GM21576 (cell line): ENCODE data around the gene GRIP1.

ENCODE experiments used
- ATAC-seq: cut with Tn5 transposase; IDR thresholded peaks from one replicate; pipeline ENCODE4 v1.9.1; 2021; ENCODE audit warnings: mild to moderate bottlenecking, moderate library complexity; ENCODE audit not compliant: unreplicated experiment

The GRIP1 gene

DNA sequence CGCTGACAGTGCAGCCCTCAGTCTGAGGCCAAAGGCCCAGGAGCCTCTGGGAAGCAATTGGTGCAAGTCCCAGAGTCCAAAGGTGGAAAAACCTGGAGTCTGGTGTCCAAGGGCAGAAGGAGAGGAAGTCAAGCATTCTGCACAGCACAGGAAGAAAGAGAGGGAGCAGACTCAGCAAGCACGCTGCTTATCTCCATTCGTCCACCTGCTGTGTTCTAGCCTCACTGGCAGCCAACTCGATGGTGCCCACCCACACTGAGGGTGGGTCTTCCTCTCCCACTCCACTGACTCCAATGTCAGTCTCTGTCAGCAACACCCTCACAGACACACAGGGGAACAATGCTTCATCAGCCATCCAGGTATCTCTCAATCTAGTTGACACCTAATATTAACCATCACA is 337.8 kb downstream of the GRIP1 start:
- no peak for ATAC-seq

DNA sequence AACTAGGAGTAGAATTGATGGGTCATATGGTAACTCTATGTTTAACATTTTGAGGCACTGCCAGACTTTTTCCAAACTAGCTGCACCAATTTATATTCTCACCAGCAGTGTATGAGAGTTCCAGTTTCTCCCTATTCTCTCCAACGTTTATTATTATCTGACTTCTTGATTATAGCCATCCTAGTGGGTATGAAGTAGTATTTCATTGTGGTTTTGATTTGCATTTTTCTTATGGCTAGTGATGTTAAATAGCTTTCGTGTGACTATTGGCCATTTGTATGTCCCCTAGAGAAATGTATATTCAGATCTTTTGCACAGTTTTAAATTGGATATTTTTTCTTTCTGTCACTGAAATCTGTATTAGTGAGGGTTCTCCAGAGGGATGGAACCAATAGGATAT is 338.7 kb downstream of the GRIP1 start:
- no peak for ATAC-seq

DNA sequence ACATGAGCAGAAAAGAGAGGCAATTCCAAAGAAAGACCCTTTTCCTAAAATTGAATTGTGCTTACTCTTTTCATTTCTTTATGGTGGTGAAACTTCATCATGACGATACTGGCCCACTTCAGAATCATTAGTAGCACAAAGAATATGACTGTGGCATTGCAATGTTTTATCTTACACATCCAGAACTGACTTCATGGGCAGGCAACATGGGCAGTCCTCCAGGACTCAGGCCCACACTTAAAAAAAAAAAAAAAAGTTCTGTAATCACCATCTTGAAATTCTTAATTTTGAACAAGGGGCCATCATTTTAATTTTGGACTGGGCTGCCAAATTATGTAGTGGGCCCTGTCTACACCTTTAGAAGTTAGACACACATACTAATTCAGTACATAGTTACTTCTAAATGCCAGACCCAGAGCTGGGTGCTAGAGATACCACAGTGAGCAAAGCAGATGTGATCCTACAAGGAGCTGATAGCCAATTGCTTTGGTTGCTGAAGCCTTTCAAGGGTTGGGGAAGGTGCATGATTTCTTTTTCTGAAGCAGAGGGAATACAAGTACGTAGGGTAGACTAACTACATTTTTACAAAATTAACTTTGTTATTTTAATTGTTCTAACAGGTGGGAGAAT is 341.4 kb downstream of the GRIP1 start:
- no peak for ATAC-seq

DNA sequence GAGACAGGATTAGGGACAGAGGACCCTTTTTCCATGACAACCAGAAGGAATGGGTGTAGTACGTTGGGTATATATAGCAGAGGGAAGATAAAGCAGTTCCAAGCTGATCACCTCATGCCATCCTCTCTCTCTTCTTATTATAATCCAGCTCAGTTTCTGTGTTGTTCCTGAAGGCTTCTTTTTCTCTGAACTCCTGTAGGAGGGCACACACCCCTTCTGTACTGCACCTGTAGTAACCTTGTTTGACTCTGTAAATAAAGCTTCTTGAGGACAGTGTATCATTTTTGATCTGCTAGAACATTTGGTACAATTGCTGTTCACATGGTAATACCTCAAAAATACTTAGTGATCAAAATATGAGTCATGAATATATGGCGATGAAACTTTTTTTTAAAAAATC is 343.1 kb downstream of the GRIP1 start:
- ATAC-seq: no peak

DNA sequence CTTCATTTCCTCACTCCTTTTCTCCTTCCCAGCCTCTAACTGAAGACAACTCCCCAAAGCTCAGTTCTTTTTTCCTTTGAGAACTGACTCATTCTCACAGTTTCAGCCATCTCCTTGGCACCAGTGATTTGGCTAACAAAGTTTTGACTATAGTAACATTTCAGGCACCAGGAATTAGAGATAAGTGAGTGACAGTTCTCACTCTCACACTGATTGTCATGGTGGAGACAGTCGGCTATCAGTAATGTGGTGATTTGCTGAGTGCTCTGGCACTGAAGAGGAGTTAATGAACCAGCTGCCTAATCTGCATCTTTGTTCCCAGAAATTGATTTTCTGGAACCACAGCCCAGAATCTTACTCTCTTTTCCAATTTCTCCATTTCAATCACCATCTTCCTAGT is 347.1 kb downstream of the GRIP1 start:
- no peak for ATAC-seq

DNA sequence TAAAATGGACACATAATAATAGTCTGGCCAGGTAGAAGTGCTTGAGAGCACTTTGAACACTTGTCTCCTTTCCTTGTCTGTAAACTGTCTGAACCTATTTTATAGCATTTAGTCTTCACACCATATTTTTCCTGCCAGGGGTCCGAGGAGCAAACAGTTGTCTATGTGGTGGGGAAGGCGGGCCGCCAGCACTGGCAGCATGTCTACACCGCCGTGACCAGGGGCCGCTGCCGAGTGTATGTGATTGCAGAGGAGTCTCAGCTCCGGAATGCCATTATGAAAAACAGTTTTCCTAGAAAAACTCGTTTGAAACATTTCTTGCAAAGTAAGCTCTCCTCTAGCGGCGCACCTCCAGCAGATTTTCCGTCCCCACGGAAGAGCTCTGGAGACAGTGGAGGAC is 347.9 kb downstream of the GRIP1 start:
- ATAC-seq: no peak

DNA sequence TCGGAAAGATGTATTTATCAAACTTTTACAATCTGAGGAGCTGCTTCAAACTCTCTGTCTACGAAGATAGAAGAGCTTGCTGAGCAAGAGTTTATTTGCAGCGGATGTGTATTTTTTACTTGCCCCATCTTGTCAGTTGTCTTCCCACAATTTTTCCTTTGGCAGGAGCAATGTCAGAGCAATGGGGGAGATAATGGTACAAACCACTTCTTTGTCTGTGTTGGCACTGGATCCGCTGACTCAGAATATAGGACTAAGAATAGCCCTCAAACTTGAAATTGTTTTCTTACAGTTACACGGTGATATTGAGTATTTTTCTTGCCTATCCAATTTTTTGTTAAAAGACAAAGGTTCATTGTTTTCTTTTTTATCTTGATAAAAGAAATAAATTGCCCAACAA is 348.9 kb downstream of the GRIP1 start:
- ATAC-seq: no peak

DNA sequence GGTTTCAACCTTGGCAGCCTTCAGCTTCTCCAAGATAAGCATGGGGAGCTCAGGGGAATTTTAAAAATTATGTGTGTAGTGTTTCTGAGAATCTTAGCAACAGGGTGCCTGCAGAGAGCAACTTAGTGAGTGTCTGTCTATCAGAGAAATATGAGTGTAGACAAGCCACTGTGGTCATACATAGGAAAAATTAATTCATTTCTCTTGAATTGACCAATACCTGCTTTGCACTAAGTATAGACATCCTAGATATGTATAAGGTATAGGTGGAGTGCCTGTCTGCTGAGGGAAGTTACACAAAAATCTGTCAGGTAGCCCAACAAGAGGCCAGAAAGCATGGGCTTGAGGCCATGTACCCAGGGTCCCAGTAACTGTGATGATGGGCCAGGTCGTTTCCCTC is 355.9 kb downstream of the GRIP1 start:
- ATAC-seq: no peak

DNA sequence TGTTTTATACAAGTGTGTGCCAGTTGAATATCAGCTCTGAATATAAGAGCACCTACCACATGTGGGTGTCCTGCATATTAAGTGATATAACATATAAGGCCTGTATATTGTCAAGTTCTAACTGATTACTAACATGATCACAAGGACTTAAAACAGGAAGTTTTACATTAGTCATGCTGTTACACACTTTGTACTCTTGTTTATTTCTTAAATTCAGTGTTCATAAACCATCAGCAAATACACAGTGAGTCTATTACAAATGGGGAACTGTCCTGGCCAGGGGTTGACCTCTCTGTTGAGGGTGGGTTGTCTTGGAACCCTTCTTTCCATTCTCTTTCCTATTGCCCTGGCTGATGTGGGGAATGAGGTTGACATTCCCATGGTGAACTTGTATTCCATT is 357.4 kb downstream of the GRIP1 start:
- no peak for ATAC-seq

DNA sequence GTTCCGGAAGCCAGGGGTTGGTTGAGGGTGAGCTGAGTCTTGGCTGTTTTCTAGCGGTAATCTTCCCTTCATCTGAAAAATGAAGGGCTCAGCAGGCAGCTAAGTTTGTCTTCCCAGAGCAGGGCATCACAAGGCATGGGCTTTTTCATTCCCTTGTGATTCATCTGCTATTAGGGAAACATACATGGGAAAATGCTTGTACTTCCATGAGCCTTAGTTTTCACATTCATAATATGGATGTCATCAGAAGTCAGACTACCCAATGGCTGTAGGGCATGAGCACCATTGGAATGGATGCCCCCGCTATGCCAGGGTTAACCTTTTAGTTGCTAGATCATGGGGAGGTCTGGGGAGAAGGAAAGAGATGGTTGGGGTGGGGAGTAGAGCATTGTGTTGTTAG is 357.9 kb downstream of the GRIP1 start:
- no peak for ATAC-seq

DNA sequence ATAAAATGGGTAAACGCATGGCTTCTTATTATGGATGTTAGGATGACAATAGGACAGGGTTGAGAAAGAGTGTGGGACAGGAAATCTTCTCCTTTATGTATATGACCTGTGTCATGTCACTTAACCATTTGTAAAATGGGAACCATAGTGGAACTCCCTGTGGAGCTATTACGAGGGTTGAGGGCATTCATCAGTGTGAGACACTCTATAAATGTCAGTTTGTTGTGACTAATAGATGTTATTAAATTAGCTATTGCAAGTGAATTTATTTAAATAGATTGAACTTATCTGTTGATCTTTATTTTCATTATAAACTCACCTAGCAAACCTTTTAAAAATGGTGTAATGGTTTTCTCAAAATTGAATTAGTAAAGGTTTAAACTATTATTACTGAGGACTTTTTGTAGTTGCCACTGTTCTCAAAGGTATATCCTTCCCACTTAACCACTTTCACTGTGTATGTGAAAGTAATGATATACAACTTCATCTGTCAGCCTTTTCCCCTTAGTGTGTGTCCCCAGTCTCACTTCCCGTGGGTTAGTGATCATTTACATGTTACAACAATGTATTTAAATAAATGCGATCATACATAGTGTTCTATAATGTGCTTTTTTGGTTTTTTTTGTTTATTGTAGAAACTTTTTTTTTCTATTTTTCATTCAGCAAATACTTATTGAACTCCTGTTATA is 359.5 kb downstream of the GRIP1 start:
- ATAC-seq: no peak

DNA sequence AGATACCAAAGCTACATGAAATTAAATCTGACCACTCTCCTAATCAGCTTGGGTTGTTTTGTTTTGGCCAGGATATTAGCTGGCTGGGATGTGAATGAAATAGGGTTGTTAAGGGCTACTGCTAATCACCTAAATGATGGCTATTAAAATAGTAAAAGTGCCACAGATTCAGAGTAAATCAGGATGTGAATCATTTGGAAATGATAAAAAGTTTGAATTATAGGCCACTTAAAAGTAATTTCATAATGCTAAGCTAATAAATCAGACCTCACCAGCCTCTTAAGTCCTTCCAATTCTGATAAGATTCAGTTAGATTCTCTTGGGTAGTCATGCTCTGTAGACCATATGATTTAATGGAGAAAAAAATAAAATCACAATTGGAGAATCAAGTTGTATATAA is 364.6 kb downstream of the GRIP1 start:
- ATAC-seq: no peak

DNA sequence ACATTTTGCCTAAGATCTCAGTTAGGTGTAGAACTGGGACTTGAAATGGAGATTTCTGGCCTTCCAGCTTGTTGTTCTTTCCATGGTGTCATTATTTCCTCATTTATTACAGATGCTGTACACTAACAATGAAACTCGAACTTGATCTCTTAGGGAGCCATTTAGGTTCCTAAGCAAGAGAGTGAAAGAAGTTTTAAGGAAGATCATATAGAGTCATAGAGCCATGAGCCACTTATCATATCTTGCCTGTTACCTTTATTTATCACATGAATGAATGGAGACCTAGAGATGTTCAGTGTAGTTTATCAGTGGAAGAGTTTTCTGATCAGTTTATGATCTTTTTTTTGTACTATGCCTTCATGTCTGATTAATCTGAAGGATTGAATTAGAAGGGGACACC is 366.7 kb downstream of the GRIP1 start:
- ATAC-seq: no peak

DNA sequence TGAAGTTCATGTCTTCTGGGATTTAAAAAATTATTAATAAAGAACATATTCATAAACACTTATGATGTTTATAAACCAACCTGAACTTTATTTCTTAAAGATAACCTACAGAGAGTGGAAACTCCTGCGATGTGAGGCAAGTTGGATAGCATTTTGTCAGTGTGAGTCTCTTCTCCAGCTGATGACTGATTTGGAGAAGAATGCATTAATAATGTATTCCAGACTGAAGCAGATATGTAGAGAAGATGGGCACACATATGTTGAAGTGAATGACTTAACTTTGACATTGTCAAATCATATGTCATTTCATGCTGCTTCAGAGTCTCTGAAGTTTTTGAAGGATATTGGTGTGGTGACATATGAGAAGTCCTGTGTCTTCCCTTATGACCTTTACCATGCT is 369.3 kb downstream of the GRIP1 start:
- no peak for ATAC-seq

DNA sequence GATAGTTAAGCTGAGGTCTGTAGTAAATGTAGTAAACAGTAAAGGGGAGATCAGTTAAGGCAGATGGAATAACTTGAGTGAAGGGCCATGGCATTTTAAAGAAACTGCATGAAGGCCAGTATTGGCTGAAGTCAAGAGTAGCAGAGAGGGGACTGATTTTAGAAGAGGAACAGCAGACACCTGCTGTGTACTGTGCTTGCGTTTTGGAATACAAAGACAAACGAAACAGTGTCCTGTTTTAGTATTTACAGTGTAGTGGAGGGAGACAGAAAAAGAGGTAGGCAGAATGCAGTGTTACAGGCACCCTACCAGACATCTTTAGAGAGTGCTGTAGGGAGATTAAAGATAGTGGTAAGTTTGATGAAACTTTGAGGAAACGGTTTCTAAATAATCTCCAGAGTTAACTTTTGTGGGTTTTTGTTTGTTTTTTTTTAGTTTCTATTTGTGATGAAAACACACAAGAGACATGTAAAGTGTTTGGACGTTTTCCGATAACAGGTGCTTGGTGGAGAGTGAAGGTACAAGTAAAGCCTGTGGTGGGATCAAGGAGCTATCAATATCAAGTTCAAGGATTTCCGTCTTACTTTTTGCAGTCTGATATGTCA is 374.5 kb downstream of the GRIP1 start:
- no peak for ATAC-seq

DNA sequence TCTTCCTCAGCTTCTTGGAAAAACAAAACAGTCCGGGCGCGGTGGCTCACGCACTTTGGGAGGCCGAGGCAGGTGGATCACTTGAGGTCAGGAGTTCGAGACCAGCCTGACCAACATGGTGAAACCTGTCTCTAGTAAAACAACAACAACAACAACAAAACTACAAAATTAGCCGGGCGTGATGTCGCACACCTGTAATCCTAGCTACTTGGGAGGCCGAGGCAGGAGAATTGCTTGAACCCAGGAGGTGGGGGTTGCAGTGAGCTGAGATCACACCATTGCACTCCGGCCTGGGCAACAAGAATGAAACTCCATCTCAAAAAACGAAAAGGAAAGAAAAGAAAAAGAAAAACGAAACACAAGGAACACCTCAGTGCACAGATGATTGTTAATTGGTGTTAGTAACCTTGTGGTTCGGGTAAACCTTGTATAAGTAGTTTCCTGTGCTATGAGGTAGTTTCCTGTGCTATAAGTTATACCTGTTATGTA is 375.5 kb downstream of the GRIP1 start:
- peak; percentile 48 for ATAC-seq

DNA sequence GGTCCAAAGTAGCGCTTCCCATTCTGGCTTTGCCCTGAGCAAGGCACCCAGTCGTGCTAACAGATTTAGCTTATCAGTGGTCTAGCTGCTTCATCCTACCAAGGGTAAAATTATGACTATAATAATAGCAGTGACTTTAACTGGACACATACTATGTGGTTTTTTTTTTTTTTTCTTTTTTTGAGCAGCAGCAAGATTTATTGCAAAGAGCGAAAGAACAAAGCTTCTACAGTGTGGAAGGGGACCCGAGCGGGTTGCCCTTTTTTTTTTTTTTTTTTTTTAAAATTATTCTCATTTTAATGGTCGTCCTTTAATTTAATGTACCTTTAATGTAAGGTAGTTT is 376.1 kb downstream of the GRIP1 start:
- no peak for ATAC-seq

DNA sequence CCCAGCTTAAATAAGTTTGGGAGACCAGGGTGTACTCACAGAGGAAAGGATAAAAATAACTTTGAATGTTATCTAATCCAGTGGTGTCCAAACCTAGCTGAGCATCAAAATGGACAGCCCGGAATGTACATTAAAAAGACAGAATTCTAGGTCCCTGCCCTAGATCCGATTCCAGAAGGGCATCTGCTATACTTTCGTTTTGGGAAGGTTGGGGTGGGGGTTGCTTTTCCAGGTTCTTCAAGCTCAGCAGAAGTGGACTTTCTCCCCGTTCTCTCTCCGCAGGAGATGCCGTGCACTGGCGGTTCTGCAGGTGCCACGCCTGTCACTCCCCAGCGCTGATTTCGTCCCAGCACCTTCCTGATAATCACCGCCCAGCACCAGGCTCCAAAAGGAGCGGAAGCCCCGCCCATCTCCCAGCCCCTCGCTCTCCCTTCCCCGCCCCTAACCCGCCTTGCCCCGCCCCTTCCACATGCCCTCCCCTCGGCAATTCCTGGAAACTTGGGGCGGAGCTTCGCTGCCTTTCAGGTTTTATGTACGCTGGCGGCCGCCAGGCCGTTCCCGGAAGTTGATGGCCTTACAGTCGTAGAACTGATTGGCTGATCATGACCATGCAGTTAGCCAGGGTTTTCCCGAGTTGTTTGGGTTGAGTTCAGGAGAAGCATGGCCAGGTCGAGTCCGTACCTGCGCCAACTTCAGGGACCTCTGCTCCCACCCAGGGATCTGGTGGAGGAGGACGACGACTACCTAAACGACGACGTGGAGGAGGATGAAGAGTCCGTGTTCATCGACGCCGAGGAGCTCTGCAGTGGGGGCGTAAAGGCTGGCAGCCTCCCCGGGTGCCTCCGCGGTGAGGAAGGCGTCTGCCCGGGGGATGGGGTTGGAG is 376.7 kb downstream of the GRIP1 start, which contains the start of gene HELB:
TSS of gene HELB (plus strand) at position 550 of the 883 bp plus-strand sequence. CDS start at position 661, 111 bp downstream.
- peak; percentile 89 for ATAC-seq

DNA sequence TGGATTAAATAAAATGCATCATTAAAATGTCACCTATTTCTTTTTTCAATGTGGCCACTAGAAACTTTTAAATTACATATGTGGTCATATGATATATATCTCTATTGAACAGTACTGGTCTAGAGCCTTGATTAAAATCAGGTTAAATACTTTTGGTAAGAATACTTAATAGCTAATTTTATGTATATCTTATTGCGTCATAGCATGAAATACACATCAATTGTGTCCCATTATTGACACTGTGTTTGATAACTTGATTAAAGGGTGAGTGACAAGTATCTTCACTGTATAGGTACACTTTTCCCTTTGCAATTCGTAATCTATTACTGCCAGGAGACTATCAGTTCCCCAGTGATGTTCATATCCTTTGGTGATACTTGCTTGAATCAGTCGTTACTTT is 381.0 kb downstream of the GRIP1 start:
- ATAC-seq: no peak
